LNCaP clone FGC (cell line): ENCODE data around the gene ASPRV1.

Experiments
- DNase-seq: peaks from one replicate; pipeline ENCODE4 v3.0.0-alpha.2; 2011; ENCODE audit warnings: low read depth
- H3K4me3 ChIP-seq: 2 replicates; pipeline ENCODE4 v1.5.1; 2011; ENCODE audit warnings: mild to moderate bottlenecking, low read depth, low read length, control low read depth
- CTCF ChIP-seq: IDR thresholded peaks from 2 replicates; pipeline ENCODE4 v1.5.1; 2012; ENCODE audit warnings: mild to moderate bottlenecking; ENCODE audit not compliant: control insufficient read depth, insufficient read depth; ENCODE audit errors: extremely low read depth

ASPRV1 gene

GRCh38 chr2:69961496-69961895, at the start of gene ASPRV1:
Gene ASPRV1 (minus strand): TSS chr2:69961631. CDS start chr2:69961436, 195 bp downstream.
- no peak for DNase-seq
- no peak for TF ChIP-seq CTCF
- H3K4me3 ChIP-seq = no peak within 1 kb of the TSS

- H3K4me3 ChIP-seq = no peak overlapping the region
- no peak for TF ChIP-seq CTCF
- DNase-seq = no peak
Observed at GRCh38 chr2:70010576-70011111, 49.2 kb upstream of the ASPRV1 start.

- TF ChIP-seq CTCF = no peak
- DNase-seq = no peak
- no peak overlapping the region for H3K4me3 ChIP-seq
Observed at GRCh38 chr2:70009762-70010575, 48.5 kb upstream of the ASPRV1 start.

GRCh38 chr2:70008290-70008689, 46.9 kb upstream of the ASPRV1 start:
- no peak for TF ChIP-seq CTCF
- no peak for DNase-seq
- no peak overlapping the region for H3K4me3 ChIP-seq

GRCh38 chr2:70007151-70007550, 45.7 kb upstream of the ASPRV1 start:
- H3K4me3 ChIP-seq = no peak overlapping the region
- DNase-seq = no peak
- TF ChIP-seq CTCF = no peak

- no peak for TF ChIP-seq CTCF
- no peak overlapping the region for H3K4me3 ChIP-seq
- no peak for DNase-seq
Observed at GRCh38 chr2:70006447-70006784, 45.0 kb upstream of the ASPRV1 start.

- H3K4me3 ChIP-seq = no peak overlapping the region
- DNase-seq = no peak
- TF ChIP-seq CTCF = no peak
Observed at GRCh38 chr2:70005752-70006446, 44.5 kb upstream of the ASPRV1 start.
